Middle frontal gyrus (tissue), 1 donor: ENCODE data around the gene CHCHD1.
"Not testable (repeated sequence)": the region's sequence is repeated elsewhere in the genome, so short reads cannot be mapped to it uniquely, and the experiment has no call there.

Experiments used
- DNase-seq: peaks from one replicate; pipeline ENCODE4 v3.0.0-alpha.2; 2015; ENCODE audit warnings: low spot score; ENCODE audit errors: extremely low spot score

Gene CHCHD1

GRCh38 chr10:73791871-73792400 lies 10.1 kb downstream of the CHCHD1 start:
- DNase-seq: no peak

GRCh38 chr10:73793456-73793855 lies 11.6 kb downstream of the CHCHD1 start:
- DNase-seq: no peak

- not testable (repeated sequence) for DNase-seq
Measured at GRCh38 chr10:73795491-73795890, 13.6 kb downstream of the CHCHD1 start.

- not testable (repeated sequence) for DNase-seq
Measured at GRCh38 chr10:73796035-73796434, 14.2 kb downstream of the CHCHD1 start.

- no peak for DNase-seq
Measured at GRCh38 chr10:73796766-73797165, 14.9 kb downstream of the CHCHD1 start.

GRCh38 chr10:73797324-73798025 lies 15.6 kb downstream of the CHCHD1 start:
- DNase-seq: no peak

GRCh38 chr10:73798087-73798486 lies 16.2 kb downstream of the CHCHD1 start:
- no peak for DNase-seq

GRCh38 chr10:73798927-73799560 lies 17.2 kb downstream of the CHCHD1 start:
- DNase-seq: no peak

- no peak for DNase-seq
Measured at GRCh38 chr10:73799899-73800559, 18.2 kb downstream of the CHCHD1 start.

- DNase-seq: no peak
Measured at GRCh38 chr10:73800560-73801252, 18.9 kb downstream of the CHCHD1 start.

- no peak for DNase-seq
Measured at GRCh38 chr10:73801253-73801590, 19.4 kb downstream of the CHCHD1 start.

GRCh38 chr10:73802276-73802991 lies 20.6 kb downstream of the CHCHD1 start:
- no peak for DNase-seq

GRCh38 chr10:73803680-73804286 lies 21.9 kb downstream of the CHCHD1 start:
- DNase-seq: no peak

- no peak for DNase-seq
Measured at GRCh38 chr10:73806176-73806950, 24.5 kb downstream of the CHCHD1 start.

- no peak for DNase-seq
Measured at GRCh38 chr10:73807471-73807870, 25.6 kb downstream of the CHCHD1 start.

- no peak for DNase-seq
Measured at GRCh38 chr10:73808021-73808815, 26.4 kb downstream of the CHCHD1 start.

GRCh38 chr10:73809061-73809818 lies 27.4 kb downstream of the CHCHD1 start:
- no peak for DNase-seq

- DNase-seq: no peak
Measured at GRCh38 chr10:73810358-73810734, 28.5 kb downstream of the CHCHD1 start.
